Loucy (cell line): ENCODE measurements around the gene SDK2.

Experiments
- CTCF ChIP-seq: fragments of 200-600 bp; sonication (generic); conservative IDR thresholded peaks from 2 replicates; pipeline ENCODE4 v1.5.1; 2014; ENCODE audit warnings: mild to moderate bottlenecking, antibody characterized with exemption, low read length
- EZH2phosphoT487 ChIP-seq: fragments of 200-600 bp; IDR thresholded peaks from 2 replicates; pipeline ENCODE4 v1.6.1; 2018; ENCODE audit warnings: antibody characterized with exemption, mild to moderate bottlenecking, moderate library complexity, borderline replicate concordance

DNA sequence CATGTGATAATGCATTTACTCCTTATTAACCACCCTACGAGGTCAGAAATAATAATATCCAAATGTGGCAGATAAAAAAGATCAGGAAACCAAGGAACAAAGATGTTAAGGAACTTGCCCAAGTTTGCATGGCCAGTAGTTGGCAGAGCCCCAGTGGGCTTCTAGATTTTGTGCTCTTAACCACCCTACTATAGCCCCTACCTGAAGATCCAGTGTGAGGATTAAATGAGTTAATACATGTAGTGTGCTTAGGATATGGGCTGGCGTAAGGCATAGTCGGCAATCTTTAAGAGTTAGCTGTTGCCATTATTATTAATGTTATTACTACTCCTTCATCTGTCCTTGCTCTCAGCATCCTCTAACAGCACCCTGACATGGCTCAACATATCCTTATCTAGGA is 153.4 kb downstream of the SDK2 start:
- TF ChIP-seq CTCF (no peak), EZH2phosphoT487 (no peak)
